ENCODE data around the gene GRHL3.

GRHL3 gene

GRCh38 chr1:24293392-24294227 lies 25.5 kb upstream of the GRHL3 start:
- DNase-seq: no peak

- no peak for DNase-seq
Observed at GRCh38 chr1:24294228-24294672, 24.9 kb upstream of the GRHL3 start.

GRCh38 chr1:24294716-24295371 lies 24.3 kb upstream of the GRHL3 start:
- DNase-seq: no peak

GRCh38 chr1:24295535-24295934 lies 23.6 kb upstream of the GRHL3 start:
- no peak for DNase-seq

- DNase-seq: no peak
Observed at GRCh38 chr1:24297187-24297851, 21.8 kb upstream of the GRHL3 start.

- no peak for DNase-seq
Observed at GRCh38 chr1:24297852-24298232, 21.3 kb upstream of the GRHL3 start.

- no peak for DNase-seq
Observed at GRCh38 chr1:24298606-24299005, 20.6 kb upstream of the GRHL3 start.

- DNase-seq: no peak
Observed at GRCh38 chr1:24299901-24300300, 19.3 kb upstream of the GRHL3 start.

- DNase-seq: peak; percentile 49
Observed at GRCh38 chr1:24300971-24301784, 18.0 kb upstream of the GRHL3 start.

- DNase-seq: peak; percentile 9
Observed at GRCh38 chr1:24301785-24302175, 17.4 kb upstream of the GRHL3 start.

GRCh38 chr1:24302209-24302611 lies 16.9 kb upstream of the GRHL3 start:
- no peak for DNase-seq

GRCh38 chr1:24303600-24303999 lies 15.6 kb upstream of the GRHL3 start:
- no peak for DNase-seq

- no peak for DNase-seq
Observed at GRCh38 chr1:24304763-24305162, 14.4 kb upstream of the GRHL3 start.

- DNase-seq: no peak
Observed at GRCh38 chr1:24308365-24309015, 10.7 kb upstream of the GRHL3 start.

- DNase-seq: no peak
Observed at GRCh38 chr1:24309762-24310485, 9.2 kb upstream of the GRHL3 start.

GRCh38 chr1:24311234-24311633 lies 7.9 kb upstream of the GRHL3 start:
- DNase-seq: no peak

GRCh38 chr1:24311741-24312140 lies 7.4 kb upstream of the GRHL3 start:
- no peak for DNase-seq

GRCh38 chr1:24315391-24315790 lies 3.8 kb upstream of the GRHL3 start:
- peak; percentile 2 for DNase-seq

- DNase-seq: no peak
Observed at GRCh38 chr1:24316645-24317044, 2.5 kb upstream of the GRHL3 start.

- DNase-seq: peak; percentile 11
Observed at GRCh38 chr1:24317081-24317480, 2.1 kb upstream of the GRHL3 start.

GRCh38 chr1:24317956-24318614 lies 1.1 kb upstream of the GRHL3 start:
- DNase-seq: no peak

All from NCI-H345 (cell line).